Stomach smooth muscle (tissue), 2 donors: Measurements from ENCODE around the gene TMED8.

Experiments used
- H3K27ac ChIP-seq: one replicate; pipeline ENCODE4 v1.7.0; 2013; ENCODE audit warnings: mild to moderate bottlenecking, low read length, inconsistent platforms
- H3K27me3 ChIP-seq, 2 donors: one replicate each; pipeline ENCODE4 v1.7.0; 2013; ENCODE audit warnings: low read length in 2 of 2; ENCODE audit not compliant: insufficient read depth in 2 of 2, control insufficient read depth in 1 of 2
- H3K36me3 ChIP-seq, 2 donors: one replicate each; pipeline ENCODE4 v1.7.0; 2013; ENCODE audit warnings: low read length in 2 of 2; ENCODE audit not compliant: control insufficient read depth in 2 of 2, insufficient read depth in 2 of 2
- H3K4me1 ChIP-seq: one replicate; pipeline ENCODE4 v1.7.0; 2013; ENCODE audit warnings: low read length; ENCODE audit not compliant: control insufficient read depth, insufficient read depth
- H3K4me3 ChIP-seq, 2 donors: one replicate each; pipeline ENCODE4 v1.7.0; 2013; ENCODE audit warnings: low read length in 2 of 2
- H3K9ac ChIP-seq, 2 donors: one replicate each; pipeline ENCODE4 v1.7.0; 2013; ENCODE audit warnings: low read length in 2 of 2, mild to moderate bottlenecking in 1 of 2
- H3K9me3 ChIP-seq, 2 donors: one replicate each; pipeline ENCODE4 v1.7.0; 2013; ENCODE audit warnings: low read length in 2 of 2; ENCODE audit not compliant: control insufficient read depth in 2 of 2
- donor health status: healthy.
- donor health status: Pancreatic carcinoma.

TMED8 gene

GRCh38 chr14:77369285-77369684 lies 7.6 kb downstream of the TMED8 start:
- no peaks in the 10 kb centered on the region for H3K9me3 ChIP-seq
- H3K36me3 ChIP-seq: no peaks in the 10 kb centered on the region
- no peak overlapping the region for H3K9ac ChIP-seq
- no peaks in the 10 kb centered on the region for H3K4me1 ChIP-seq
- no peak overlapping the region for H3K4me3 ChIP-seq
- no peak overlapping the region for H3K27ac ChIP-seq
- H3K27me3 ChIP-seq: no peaks in the 10 kb centered on the region

GRCh38 chr14:77364146-77364545 lies 12.7 kb downstream of the TMED8 start:
- Histone ChIP-seq H3K36me3 (no peaks in the 10 kb centered on the region), H3K9ac (no peak overlapping the region), H3K27me3 (no peaks in the 10 kb centered on the region), H3K4me3 (no peak overlapping the region), H3K4me1 (no peaks in the 10 kb centered on the region), H3K9me3 (no peaks in the 10 kb centered on the region), H3K27ac (no peak overlapping the region)

DNA sequence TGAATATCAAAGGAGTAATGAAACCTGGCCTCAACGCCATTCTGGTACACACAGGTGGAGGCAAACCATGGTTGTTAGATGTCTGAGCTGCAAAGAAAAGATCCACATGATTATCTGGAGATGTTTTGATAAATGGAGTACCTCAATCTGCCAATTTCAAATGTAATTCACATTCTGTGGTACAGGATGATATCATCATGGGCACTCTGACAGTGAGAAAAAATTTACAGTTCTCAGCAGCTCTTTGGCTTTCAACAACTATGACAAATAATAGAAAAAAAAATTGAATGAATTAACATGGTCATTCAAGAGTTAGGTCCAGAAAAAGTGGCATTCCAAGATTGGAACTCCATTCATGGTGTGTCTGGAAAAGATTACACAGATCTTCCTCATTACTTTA lies 17.3 kb downstream of the TMED8 start:
- no peaks in the 10 kb centered on the region for H3K9me3 ChIP-seq
- H3K4me1 ChIP-seq: no peaks in the 10 kb centered on the region
- H3K9ac ChIP-seq: no peak overlapping the region
- no peak overlapping the region for H3K4me3 ChIP-seq
- no peak overlapping the region for H3K27ac ChIP-seq
- H3K36me3 ChIP-seq: no peaks in the 10 kb centered on the region
- H3K27me3 ChIP-seq: no peaks in the 10 kb centered on the region

DNA sequence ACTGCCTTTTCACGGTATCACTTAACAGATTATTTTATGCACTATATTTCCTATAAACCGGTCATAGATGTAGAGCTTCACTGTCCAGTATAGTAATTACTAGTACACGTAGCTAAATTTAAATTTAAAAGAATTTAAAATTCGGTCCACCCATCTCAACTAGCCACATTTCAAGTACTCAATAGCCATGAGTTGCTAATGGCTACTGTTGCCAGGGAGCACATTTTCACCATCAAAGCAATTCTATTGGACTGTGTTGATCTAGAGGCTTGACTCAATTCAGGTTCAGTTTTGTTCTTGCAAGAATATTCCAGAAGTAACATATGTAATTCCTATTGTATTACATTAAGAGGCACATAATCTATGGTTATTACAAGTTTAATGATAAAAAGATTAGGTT lies 20.0 kb downstream of the TMED8 start:
- Histone ChIP-seq H3K4me1 (no peaks in the 10 kb centered on the region), H3K4me3 (no peak overlapping the region), H3K27ac (no peak overlapping the region), H3K36me3 (no peaks in the 10 kb centered on the region), H3K9me3 (no peaks in the 10 kb centered on the region), H3K9ac (no peak overlapping the region), H3K27me3 (no peaks in the 10 kb centered on the region)

GRCh38 chr14:77355811-77356210 lies 21.1 kb downstream of the TMED8 start:
- no peak overlapping the region for H3K4me3 ChIP-seq
- no peaks in the 10 kb centered on the region for H3K4me1 ChIP-seq
- no peaks in the 10 kb centered on the region for H3K9me3 ChIP-seq
- no peaks in the 10 kb centered on the region for H3K27me3 ChIP-seq
- no peak overlapping the region for H3K9ac ChIP-seq
- H3K27ac ChIP-seq: no peak overlapping the region
- no peaks in the 10 kb centered on the region for H3K36me3 ChIP-seq

DNA sequence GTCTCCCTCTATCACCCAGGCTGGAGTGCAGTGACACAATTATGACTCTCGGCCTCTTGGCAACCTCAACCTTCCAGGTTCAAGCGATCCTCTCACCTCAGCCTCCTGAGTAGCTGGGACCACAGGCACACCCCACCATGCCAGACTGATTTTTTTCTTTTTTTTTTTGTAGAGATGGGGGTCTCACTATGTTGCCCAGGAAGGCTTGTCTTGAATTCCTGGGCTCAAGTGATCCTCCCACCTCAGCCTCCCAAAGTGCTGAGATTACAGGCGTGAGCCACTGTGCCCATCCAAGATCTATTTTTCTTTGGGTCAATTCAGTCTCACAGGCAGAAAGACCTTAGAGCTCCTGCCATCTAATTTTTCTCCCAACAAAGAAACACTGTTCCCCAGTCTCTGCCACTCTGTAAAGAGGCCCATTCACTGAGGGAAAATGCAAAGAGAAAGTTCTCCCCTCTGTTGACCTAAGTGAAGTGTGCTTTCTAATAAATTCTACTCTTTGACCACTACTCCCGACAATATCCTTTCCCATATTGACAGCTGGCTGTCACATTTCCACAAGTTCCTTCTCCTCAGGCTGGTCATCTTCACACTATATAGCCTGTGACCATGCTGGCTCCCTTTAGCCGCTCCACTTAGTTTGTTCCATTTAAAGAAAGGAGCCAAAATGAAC lies 23.3 kb downstream of the TMED8 start:
- Histone ChIP-seq H3K4me1 (no peaks in the 10 kb centered on the region), H3K9ac (no peak overlapping the region), H3K36me3 (peaks cover 4 to 7% of the 10 kb centered on the region in 2 donors), H3K9me3 (no peaks in the 10 kb centered on the region), H3K4me3 (no peak overlapping the region), H3K27me3 (no peaks in the 10 kb centered on the region), H3K27ac (no peak overlapping the region)

- Histone ChIP-seq H3K36me3 (peaks cover 7 to 21% of the 10 kb centered on the region in 2 donors), H3K9me3 (no peaks in the 10 kb centered on the region), H3K4me3 (no peak overlapping the region), H3K4me1 (no peaks in the 10 kb centered on the region), H3K9ac (no peak overlapping the region), H3K27ac (no peak overlapping the region), H3K27me3 (no peaks in the 10 kb centered on the region)
Observed at GRCh38 chr14:77347751-77348150, 29.1 kb downstream of the TMED8 start.

DNA sequence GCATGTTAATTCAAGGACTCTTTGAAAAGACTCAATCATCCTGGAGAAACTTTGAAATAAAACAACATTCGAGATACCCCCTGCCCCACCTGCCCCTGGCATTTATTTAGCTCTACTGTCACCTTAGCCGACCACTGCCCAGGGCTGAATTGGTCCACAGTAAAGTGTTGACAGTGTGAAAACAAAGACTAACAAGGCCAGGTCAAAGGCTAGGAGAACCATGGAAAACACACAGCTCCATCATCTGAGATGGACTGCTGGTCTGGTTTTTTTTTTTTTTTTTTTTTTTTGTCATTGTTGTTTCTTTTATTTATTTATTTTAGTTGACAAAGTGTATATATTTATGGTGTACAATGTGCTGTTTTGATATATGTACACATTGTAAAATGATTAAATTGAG lies 30.4 kb downstream of the TMED8 start:
- H3K27ac ChIP-seq: no peak overlapping the region
- H3K9ac ChIP-seq: no peak overlapping the region
- no peak overlapping the region for H3K4me3 ChIP-seq
- H3K4me1 ChIP-seq: no peaks in the 10 kb centered on the region
- peaks cover 7 to 28% of the 10 kb centered on the region in 2 donors for H3K36me3 ChIP-seq
- H3K9me3 ChIP-seq: no peaks in the 10 kb centered on the region
- no peaks in the 10 kb centered on the region for H3K27me3 ChIP-seq

GRCh38 chr14:77344377-77344996 lies 32.4 kb downstream of the TMED8 start:
- Histone ChIP-seq H3K27ac (no peak overlapping the region), H3K27me3 (no peaks in the 10 kb centered on the region), H3K9ac (no peak overlapping the region), H3K9me3 (no peaks in the 10 kb centered on the region), H3K4me1 (no peaks in the 10 kb centered on the region), H3K4me3 (no peak overlapping the region), H3K36me3 (peaks cover 8 to 30% of the 10 kb centered on the region in 2 donors)

DNA sequence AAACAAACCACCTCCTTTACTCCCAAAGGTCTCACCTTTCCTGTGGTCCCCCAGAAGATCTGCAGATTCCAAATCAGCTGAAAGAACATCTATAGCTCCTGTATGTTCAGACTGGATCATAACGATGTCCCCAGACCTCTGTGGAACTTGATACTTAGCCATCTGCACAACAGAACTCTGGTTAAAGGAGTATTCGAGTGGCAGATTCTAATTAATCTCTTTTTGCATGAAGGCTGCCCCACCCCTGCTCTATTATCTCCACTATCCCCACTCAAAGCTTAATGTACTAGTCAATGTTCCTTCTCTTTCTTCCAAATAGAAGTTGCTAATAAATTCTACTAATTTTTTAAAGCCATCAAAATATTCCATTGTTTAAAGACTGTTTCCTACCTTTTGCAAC lies 33.2 kb downstream of the TMED8 start:
- no peaks in the 10 kb centered on the region for H3K4me1 ChIP-seq
- no peak overlapping the region for H3K27ac ChIP-seq
- H3K36me3 ChIP-seq: peaks cover 7 to 32% of the 10 kb centered on the region in 2 donors
- H3K4me3 ChIP-seq: no peak overlapping the region
- no peaks in the 10 kb centered on the region for H3K9me3 ChIP-seq
- no peaks in the 10 kb centered on the region for H3K27me3 ChIP-seq
- no peak overlapping the region for H3K9ac ChIP-seq

GRCh38 chr14:77342726-77343397 lies 34.0 kb downstream of the TMED8 start:
- Histone ChIP-seq H3K27me3 (no peaks in the 10 kb centered on the region), H3K36me3 (peaks cover 7 to 32% of the 10 kb centered on the region in 2 donors), H3K4me3 (no peak overlapping the region), H3K9me3 (no peaks in the 10 kb centered on the region), H3K27ac (no peak overlapping the region), H3K4me1 (no peaks in the 10 kb centered on the region), H3K9ac (no peak overlapping the region)
